OCI-LY3 (cell line): ENCODE measurements around the gene HOXA5.

Source experiments
- H2AFZ ChIP-seq: fragments of 200-600, 300-600 bp; shearing (Covaris generic); 2 replicates; pipeline ENCODE4 v1.6.0; 2014; ENCODE audit warnings: antibody characterized with exemption, low read depth, low read length
- H3K27ac ChIP-seq: fragments of 200-600, 300-600 bp; sonication (generic); 2 replicates; pipeline ENCODE4 v1.5.1; 2014; ENCODE audit warnings: mild to moderate bottlenecking, low read length, moderate library complexity, mixed read lengths
- H3K27me3 ChIP-seq: fragments of 200-600, 300-600 bp; sonication (generic); 2 replicates; pipeline ENCODE4 v1.6.1; 2014; ENCODE audit warnings: low read depth, low read length, mixed read lengths
- H3K36me3 ChIP-seq: fragments of 200-600, 300-600 bp; sonication (generic); replicated peaks from 2 replicates; pipeline ENCODE3; 2014; ENCODE audit warnings: low read depth, low read length, mixed read lengths
- H3K4me1 ChIP-seq: fragments of 300-600, 200-600 bp; sonication (generic); 2 replicates; pipeline ENCODE4 v1.6.1; 2014; ENCODE audit warnings: low read length, mixed read lengths
- H3K4me2 ChIP-seq: fragments of 200-600, 300-600 bp; sonication (generic); 2 replicates; pipeline ENCODE4 v1.6.1; 2014; ENCODE audit warnings: low read length, mixed read lengths
- H3K4me3 ChIP-seq: fragments of 300-600, 200-600 bp; sonication (generic); 2 replicates; pipeline ENCODE4 v1.5.1; 2014; ENCODE audit warnings: antibody characterized with exemption, mild to moderate bottlenecking, low read length, moderate library complexity
- H3K79me2 ChIP-seq: fragments of 300-600, 200-600 bp; shearing (Covaris generic); 2 replicates; pipeline ENCODE4 v1.6.1; 2014; ENCODE audit warnings: mild to moderate bottlenecking, low read length, mixed read lengths
- H3K9ac ChIP-seq: fragments of 300-600, 200-600 bp; shearing (Covaris generic); 2 replicates; pipeline ENCODE4 v1.6.0; 2014; ENCODE audit warnings: mild to moderate bottlenecking, low read length, moderate library complexity
- H3K9me3 ChIP-seq: fragments of 200-600, 300-600 bp; shearing (Covaris generic); 2 replicates; pipeline ENCODE4 v1.6.1; 2014; ENCODE audit warnings: low read length, mixed read lengths; ENCODE audit not compliant: insufficient read depth
- H4K20me1 ChIP-seq: fragments of 200-600, 300-600 bp; sonication (generic); 2 replicates; pipeline ENCODE4 v1.6.1; 2016; ENCODE audit warnings: low read length, mixed read lengths; ENCODE audit not compliant: insufficient read depth
- CTCF ChIP-seq: fragments of 200-600, 300-600 bp; sonication (generic); IDR thresholded peaks from 2 replicates; pipeline ENCODE4 v1.5.1; 2014; ENCODE audit warnings: antibody characterized with exemption, low read length, low read depth
- EZH2phosphoT487 ChIP-seq: fragments of 200-600 bp; shearing (Covaris generic); IDR thresholded peaks from 2 replicates; pipeline ENCODE4 v1.6.1; 2018; ENCODE audit warnings: antibody characterized with exemption, mixed run types, low read depth

The HOXA5 gene

GRCh38 chr7:27100694-27101170 is 42.7 kb downstream of the HOXA5 start:
- Histone ChIP-seq H3K27ac (no peak overlapping the region), H3K27me3 (no peaks in the 10 kb centered on the region), H3K4me3 (no peak overlapping the region), H2AFZ (no peak overlapping the region), H3K36me3 (no peaks in the 10 kb centered on the region), H3K9me3 (no peaks in the 10 kb centered on the region), H3K4me1 (peaks cover 15% of the 10 kb centered on the region), H3K9ac (no peak overlapping the region), H3K79me2 (peaks cover 19% of the 10 kb centered on the region), H3K4me2 (no peak overlapping the region), H4K20me1 (no peaks in the 10 kb centered on the region)
- TF ChIP-seq CTCF: no peak
- TF ChIP-seq EZH2phosphoT487: no peak

- Histone ChIP-seq H3K27me3 (no peaks in the 10 kb centered on the region), H3K4me1 (peaks cover 20% of the 10 kb centered on the region), H3K9me3 (no peaks in the 10 kb centered on the region), H3K4me2 (no peak overlapping the region; the same call in 1 of the 2 replicates), H3K4me3 (no peak overlapping the region), H2AFZ (no peak overlapping the region), H3K27ac (no peak overlapping the region), H3K36me3 (no peaks in the 10 kb centered on the region), H3K9ac (no peak overlapping the region), H4K20me1 (no peaks in the 10 kb centered on the region), H3K79me2 (peaks cover 19% of the 10 kb centered on the region)
- TF ChIP-seq CTCF (no peak), EZH2phosphoT487 (no peak)
Observed at GRCh38 chr7:27099453-27100370, 43.8 kb downstream of the HOXA5 start.

- H2AFZ ChIP-seq: no peak overlapping the region
- no peaks in the 10 kb centered on the region for H3K27me3 ChIP-seq
- H3K79me2 ChIP-seq: peaks cover 19% of the 10 kb centered on the region
- no peaks in the 10 kb centered on the region for H3K9me3 ChIP-seq
- no peak overlapping the region for H3K9ac ChIP-seq
- no peak for TF ChIP-seq CTCF
- TF ChIP-seq EZH2phosphoT487: no peak
- no peaks in the 10 kb centered on the region for H3K36me3 ChIP-seq
- no peak overlapping the region for H3K4me3 ChIP-seq
- H4K20me1 ChIP-seq: no peaks in the 10 kb centered on the region
- H3K4me1 ChIP-seq: peaks cover 20% of the 10 kb centered on the region
- no peak overlapping the region for H3K4me2 ChIP-seq
- no peak overlapping the region for H3K27ac ChIP-seq
Observed at GRCh38 chr7:27098578-27099451, 44.7 kb downstream of the HOXA5 start.
